ENCODE data around the gene JMJD1C.
A peak's percentile ranks its signal among the peaks of the same experiment; 100 is the strongest.
"Not testable (repeated sequence)": the region's sequence is repeated elsewhere in the genome, so short reads cannot be mapped to it uniquely, and the experiment has no call there.

The JMJD1C gene

DNA sequence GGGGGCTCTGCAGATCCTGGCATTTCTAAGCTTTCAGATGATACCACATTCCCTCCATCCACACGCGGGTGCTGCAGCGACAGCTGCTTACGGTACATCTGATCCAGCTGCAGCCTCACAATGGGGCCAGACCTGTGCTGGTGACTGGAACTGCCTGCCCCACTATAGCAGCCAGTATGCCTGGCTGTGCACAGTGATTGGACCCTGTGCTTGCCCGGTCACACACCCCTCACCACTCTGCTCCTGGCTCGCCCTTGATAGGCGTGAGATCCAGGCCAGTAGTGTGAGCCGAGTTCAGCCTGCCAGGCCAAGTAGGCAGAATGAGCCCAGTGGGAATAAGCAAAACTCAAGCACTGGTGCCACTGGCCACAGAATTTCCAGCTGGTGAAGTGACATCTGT is 167.8 kb downstream of the JMJD1C start:
- DNase-seq (ENCODE audit: low read depth in 2 of 2): no peak

DNA sequence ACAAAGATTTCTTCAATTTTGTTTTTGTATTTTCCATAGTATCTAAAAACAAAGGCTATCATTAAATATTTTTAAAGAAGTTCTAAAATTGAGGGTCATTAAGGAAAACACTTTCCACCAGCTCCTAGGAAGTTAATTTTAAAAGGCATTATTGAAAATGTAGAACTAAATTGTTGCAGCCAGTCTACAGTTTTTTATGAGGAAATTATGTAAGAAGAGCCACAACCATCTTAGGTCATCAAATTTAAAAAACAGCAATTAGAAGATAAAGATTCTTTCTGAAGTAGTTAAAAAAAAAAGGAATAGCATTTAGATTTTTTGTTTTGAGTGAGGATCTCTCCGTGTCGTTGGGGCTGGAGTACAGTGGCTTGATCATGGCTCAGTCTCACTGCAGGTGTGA is 171.0 kb downstream of the JMJD1C start:
- no peak for DNase-seq (ENCODE audit: low read depth in 2 of 2)

DNA sequence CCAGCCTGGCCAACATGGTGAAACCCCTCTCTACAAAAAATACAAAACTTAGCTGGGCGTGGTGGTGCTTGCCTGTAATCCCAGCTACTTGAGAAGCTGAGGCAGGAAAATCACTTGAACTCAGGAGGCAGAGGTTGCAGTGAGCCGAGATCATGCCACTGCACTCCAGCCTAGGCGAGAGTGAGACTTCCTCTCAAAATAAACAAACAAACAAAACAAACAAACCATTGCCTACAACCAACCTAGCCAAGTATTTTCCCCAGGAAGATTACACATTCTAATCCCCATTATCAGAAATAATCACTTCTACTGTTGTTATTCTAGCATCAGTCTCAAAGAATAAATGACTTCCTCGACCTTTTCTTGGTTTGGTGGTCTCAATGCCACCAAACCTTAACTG is 172.9 kb downstream of the JMJD1C start:
- not testable (repeated sequence) for DNase-seq (ENCODE audit: low read depth in 2 of 2)

DNA sequence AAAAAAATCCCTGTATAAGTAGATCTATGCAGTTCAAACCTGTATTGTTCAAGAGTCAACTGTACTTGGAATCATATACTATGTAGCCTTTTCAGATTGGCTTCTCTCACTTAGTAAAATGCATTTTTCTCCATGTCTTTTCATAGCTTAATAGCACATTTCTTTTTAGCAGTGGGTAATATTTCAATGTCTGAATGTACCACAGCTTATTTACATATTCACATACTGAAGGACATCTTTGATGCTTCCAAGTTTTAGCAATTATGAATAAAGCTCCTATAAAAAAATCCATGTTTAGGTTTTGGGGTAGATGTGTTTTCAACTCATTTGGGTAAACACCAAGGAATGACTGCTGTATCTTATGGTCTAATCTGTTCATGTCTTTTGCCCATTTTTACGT is 177.6 kb downstream of the JMJD1C start:
- no peak for DNase-seq (ENCODE audit: low read depth in 2 of 2)

GRCh38 chr10:63286754-63287264 is 179.0 kb downstream of the JMJD1C start:
- DNase-seq (ENCODE audit: low read depth in 2 of 2): no peak

- DNase-seq (ENCODE audit: low read depth in 2 of 2): no peak
Observed at GRCh38 chr10:63286340-63286739, 179.4 kb downstream of the JMJD1C start.

DNA sequence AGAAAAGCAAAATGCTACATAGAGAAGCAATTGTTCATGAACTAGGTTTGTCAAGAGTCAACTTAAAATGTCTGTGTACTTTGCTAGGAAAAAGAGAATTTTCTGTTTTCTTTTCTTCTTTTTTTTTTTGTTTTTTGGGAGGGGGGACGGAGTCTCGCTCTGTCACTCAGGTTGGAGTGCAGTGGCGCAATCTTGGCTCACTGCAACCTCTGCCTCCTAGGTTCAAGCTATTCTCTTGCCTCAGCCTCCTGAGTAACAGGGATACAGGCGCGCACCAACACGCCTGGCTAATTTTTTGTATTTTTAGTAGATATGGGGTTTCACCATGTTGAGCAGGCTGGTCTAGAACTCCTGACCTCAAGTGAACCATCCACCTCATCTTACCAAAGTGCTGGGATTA is 181.9 kb downstream of the JMJD1C start:
- DNase-seq (ENCODE audit: low read depth in 2 of 2): not testable (repeated sequence)

GRCh38 chr10:63283093-63283492 is 182.7 kb downstream of the JMJD1C start:
- no peak for DNase-seq (ENCODE audit: low read depth in 2 of 2)

DNA sequence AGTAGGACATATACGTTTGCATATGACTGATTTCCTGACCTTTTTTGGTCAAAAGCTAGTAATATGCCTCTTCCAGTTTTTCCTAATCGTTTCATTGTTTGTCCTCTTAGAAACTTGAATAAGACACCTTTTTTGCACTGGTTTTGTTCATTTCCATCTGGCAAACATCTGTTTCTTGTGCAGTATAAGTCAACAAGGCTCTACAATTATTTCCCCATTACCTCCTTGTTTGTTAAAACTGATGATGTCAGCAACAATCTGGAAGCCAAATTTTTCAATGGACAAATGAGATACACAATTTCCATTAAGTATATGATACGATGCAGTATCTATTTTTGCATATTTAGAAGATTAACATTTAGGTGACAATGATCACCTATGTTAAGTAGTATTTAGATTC is 183.8 kb downstream of the JMJD1C start:
- no peak for DNase-seq (ENCODE audit: low read depth in 2 of 2)

DNA sequence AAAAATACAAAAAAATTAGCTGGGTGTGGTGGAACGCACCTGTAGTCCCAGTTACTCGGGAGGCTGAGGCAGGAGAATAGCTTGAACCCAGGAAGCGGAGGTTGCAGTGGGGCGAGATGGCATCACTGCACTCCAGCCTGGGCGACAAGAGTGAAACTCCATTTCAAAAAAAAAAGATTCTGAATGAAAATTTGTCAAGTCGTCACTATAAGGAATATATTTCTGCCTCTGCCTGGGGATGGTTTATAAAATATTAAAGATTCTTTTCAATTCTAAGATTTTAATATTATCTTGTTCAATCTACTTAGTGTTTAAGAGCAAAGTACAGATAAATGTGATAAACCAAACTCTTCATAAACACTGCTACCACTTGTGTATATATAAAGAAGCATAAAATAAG is 185.4 kb downstream of the JMJD1C start:
- no peak for DNase-seq (ENCODE audit: low read depth in 2 of 2)

DNA sequence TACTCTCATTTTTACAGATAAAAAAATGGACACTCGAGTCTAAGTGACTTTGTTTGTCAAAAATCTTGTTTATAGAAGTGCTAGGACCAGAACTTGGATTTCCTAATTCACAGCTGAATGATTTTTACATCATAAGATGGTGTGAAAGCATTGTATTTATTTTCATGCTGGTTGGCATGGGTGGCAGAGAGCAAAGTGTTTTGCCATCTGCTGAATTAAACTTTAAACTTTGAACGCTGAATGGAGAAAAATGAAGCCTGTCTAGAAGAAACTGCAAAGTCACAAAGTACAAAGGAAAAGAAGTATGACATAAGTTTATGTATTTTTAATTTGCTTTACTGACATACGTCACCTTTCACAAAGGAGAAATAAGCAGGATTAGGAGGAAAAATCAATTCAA is 190.7 kb downstream of the JMJD1C start:
- DNase-seq (ENCODE audit: low read depth in 2 of 2): no peak

- DNase-seq (ENCODE audit: low read depth in 2 of 2): no peak
Observed at GRCh38 chr10:63273577-63273976, 192.2 kb downstream of the JMJD1C start.

- peak; percentile 32 to 63 for DNase-seq (ENCODE audit: low read depth in 2 of 2)
Observed at GRCh38 chr10:63268798-63269503, 196.8 kb downstream of the JMJD1C start.

DNA sequence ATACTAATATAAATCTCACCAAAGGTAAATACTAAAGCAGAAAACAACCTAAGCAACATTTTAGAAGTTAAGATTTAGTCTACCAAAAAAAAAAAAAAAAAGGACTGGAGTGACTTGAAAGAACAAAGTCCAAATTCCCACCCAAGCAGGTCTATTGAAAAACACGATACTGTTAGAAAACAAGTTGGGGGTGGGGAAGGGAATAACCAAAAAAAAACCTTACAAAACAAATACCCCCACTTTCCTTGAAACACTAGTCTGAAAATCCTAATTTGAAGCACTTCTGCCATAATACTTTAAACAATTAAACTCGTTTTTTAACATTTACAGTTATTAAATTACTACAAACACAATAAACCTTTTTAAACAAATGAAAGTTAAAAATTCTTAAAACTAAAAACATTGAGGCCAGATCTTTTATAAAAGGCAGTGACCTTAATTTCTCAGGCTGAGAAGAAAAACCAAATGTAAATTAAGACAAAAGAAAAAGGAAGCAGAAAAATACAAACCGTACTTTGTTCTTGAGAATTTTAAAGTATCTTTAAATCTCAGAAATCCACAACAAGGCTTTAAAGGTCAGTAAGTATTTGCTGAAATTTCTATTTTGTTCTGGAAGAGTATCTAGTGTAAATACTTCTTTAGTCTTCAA is 197.5 kb downstream of the JMJD1C start:
- DNase-seq (ENCODE audit: low read depth in 2 of 2): no peak

DNA sequence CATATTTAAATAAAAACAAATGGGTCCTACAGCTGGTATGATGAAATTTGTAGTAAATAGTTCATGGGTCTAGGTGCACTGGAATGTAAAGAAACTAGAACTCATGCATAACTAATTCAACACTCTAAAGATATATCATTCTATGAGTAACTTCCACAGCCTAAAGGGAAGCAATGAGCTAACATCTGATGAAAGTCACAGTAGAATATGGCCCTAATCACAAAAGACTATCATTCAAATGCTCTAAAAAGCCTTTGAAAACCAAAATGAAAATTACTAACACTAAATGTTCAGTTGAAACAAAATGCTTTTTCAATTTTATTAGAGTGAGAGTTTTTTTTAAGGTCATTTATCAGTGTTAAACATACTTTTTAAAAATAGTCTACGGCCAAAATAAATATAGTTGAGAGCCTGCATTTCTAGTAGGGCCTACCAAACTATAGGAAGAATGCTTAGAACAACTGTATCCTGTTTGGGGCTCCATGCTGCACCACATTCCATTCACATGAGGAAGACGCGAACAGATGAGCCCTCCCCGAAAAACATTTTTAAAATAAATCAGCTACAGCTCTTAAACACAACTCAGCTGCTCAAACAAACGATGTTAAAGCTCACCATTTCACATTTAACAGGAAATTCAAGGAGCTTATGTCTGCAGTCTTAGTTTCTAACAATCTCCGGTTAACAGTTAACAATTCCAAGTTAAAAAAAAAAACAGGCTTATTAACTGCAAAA is 198.2 kb downstream of the JMJD1C start:
- no peak for DNase-seq (ENCODE audit: low read depth in 2 of 2)

DNA sequence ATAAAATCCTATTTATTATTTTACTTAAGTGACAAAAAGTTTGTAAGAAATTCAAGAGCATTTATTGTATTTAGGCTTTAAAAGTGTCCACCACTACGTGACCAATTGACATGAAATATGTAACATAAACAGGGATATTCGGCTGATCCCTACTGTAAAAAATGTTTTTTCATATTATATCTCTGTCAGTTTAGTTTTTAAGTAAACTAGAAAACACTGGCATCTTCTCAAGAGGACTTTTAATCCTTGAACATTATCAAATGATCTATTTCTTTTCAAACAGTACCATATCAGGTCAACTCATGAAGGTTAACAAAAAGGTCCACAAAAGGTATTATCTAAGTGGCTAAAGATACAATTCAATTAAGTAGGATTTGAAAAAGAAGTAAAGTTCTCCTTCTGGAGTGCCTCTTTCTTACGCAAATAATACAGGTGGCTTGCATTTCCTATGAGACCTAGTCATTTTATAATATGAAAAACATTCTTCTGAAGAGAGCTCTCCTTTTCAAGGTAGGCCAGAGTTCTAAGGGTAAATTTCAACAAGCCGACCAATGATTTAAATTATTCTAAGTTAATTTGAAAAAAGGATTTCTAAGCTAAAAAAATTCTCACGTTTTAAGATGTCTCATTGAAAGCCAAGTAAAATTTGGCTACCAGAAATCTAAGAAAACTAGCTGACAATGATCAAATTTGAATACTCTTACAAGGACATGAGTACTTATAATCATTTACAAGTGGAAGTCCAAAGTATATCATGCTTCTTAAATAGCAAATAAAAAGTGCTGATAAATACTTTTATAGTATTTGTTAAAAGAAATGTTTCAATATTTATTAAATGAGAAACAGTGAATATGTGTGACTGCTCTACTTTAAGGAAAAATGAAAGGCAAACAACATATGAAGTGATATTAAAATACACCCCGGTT is 199.1 kb downstream of the JMJD1C start:
- DNase-seq (ENCODE audit: low read depth in 2 of 2): no peak

DNA sequence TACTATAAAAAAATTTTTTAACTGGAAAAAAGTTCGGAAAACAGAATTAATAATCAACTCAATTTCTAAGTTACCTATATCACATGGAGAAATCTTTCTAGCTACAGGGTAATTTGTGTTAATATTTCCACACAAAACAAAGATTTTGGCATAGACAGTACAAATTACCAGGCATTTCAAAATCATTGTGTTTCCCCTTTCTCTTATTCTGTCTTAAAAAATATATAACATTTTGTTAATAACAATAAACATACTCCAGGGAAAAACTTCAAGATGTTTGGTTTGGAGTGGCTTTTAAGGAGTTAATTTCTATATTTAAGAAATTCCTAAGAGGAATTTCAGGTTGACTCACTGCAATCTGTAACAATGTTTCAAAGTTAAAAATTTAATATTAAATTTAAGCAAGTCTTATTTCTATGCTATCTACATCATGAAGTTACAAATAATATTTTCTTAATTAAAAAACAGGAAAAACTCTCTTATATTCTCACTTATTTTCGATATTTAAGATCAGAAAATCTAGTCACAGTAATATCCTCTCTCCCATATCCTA is 200.0 kb downstream of the JMJD1C start:
- DNase-seq (ENCODE audit: low read depth in 2 of 2): no peak

DNA sequence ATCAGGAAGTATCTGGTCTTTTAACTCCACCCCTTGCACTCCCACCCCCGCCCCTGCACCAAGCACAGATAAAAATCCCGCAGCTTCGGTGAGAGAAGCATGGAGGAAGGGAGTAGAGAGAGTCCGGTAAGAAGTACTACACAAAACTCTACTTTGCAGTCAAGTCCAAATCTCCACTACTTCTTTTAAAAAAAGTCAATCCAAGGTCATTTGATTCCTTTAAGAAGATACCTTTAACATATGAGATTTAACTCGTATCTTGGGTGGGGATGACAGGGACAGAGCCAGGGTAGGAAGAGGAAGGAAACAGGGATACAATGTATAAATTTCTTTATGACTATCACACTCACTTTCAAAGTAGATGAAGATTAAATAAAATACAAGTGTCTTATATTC is 200.6 kb downstream of the JMJD1C start:
- DNase-seq (ENCODE audit: low read depth in 2 of 2): peak in 1 of 2 donors; percentile 15

GRCh38 chr10:63264617-63265221 is 201.1 kb downstream of the JMJD1C start:
- DNase-seq (ENCODE audit: low read depth in 2 of 2): no peak

DNA sequence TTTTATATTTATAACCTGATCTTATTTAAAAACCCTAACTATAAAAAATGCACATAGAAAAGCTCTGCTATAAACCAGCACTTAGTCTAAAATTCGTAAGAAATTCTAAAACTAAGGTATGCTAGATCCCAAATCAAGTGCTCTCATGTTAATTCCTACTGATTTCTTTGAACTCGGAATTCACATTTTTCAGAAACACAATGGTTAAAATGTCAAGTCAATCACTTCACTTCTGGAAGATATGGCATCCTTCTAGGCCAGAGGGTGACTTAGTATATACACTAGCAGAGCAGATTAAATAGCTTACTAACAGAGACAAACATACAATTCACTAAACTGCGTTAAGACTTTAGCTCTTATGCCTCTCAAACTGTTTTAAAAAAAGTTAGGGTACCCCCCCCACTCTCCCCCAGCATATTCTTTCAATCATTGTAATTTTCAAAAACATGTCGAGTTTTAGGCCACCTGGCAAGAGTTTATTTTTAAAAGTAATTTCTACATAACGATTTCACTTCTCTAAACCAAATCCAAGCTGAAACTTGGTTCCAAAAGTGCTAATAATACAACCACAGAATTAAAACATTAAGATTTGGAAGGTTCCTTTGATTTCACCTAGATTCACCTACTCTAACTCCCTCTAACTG is 203.2 kb downstream of the JMJD1C start:
- no peak for DNase-seq (ENCODE audit: low read depth in 2 of 2)

All from stimulated activated CD4-positive, alpha-beta T cell treated with anti-CD3 and anti-CD28 coated beads, Interleukin-4, amount 100 ng/mL, for 48 hours (primary cell).